H1 (cell line): ENCODE measurements around the gene PDE4B. TPM values are rescaled to one million over a fixed set of nuclear protein-coding genes. Genes with fewer than 3 reads are reported as not detected.

Experiments
- CTCF ChIA-PET: fragments of 300-600 bp; sonication (Branson Sonifier 250); formaldehyde crosslinking; loops from one replicate; lab custom pipeline; 2021; ENCODE audit not compliant: partially characterized antibody; lab: Charles Lee
- POLR2A ChIA-PET: fragments of 300-600 bp; sonication (Branson Sonifier 250); formaldehyde crosslinking; loops from one replicate; lab custom pipeline; 2021; ENCODE audit warnings: inconsistent platforms; ENCODE audit not compliant: partially characterized antibody; lab: Charles Lee
- DNase-seq, 2 experiments: peaks; one replicate each; pipeline versions ENCODE4 v3.0.0 to v3.0.0-alpha.2; 2010 to 2022; ENCODE audit warnings: low spot score in 2 of 2, low read depth in 1 of 2, mixed read lengths in 1 of 2
- FAIRE-seq: peaks from 2 replicates; lab custom pipeline; 2011; peaks lifted over from hg19 to GRCh38; lab: Jason Lieb, UNC
- H2AFZ ChIP-seq: 2 replicates; pipeline ENCODE4 v1.8.1; 2012; ENCODE audit warnings: low read length, inconsistent platforms
- H2AK5ac ChIP-seq: 2 replicates; pipeline ENCODE4 v1.6.1; 2013; ENCODE audit warnings: low read depth, low read length
- H2BK120ac ChIP-seq: replicated peaks from 2 replicates; pipeline ENCODE3; 2013; ENCODE audit warnings: low read depth, low read length, inconsistent platforms
- H2BK12ac ChIP-seq: 2 replicates; pipeline ENCODE4 v1.6.1; 2013; ENCODE audit warnings: low read depth, low read length
- H2BK15ac ChIP-seq: 2 replicates; pipeline ENCODE4 v1.6.1; 2013; ENCODE audit warnings: low read length
- H2BK20ac ChIP-seq: 2 replicates; pipeline ENCODE4 v1.6.1; 2013; ENCODE audit warnings: low read length
- H2BK5ac ChIP-seq: 2 replicates; pipeline ENCODE4 v1.6.1; 2013; ENCODE audit warnings: low read depth, low read length
- H3K14ac ChIP-seq: 2 replicates; pipeline ENCODE4 v1.6.1; 2013; ENCODE audit warnings: inconsistent platforms; ENCODE audit not compliant: insufficient read length
- H3K18ac ChIP-seq: 2 replicates; pipeline ENCODE4 v1.6.1; 2013; ENCODE audit warnings: low read length; ENCODE audit errors: extremely low read depth
- H3K23ac ChIP-seq: 2 replicates; pipeline ENCODE4 v1.6.1; 2013; ENCODE audit warnings: inconsistent platforms; ENCODE audit not compliant: insufficient read length
- H3K23me2 ChIP-seq: 2 replicates; pipeline ENCODE4 v1.6.1; 2013; ENCODE audit warnings: low read depth, low read length
- H3K27ac ChIP-seq: 2 replicates; pipeline ENCODE4 v1.6.1; 2011; ENCODE audit warnings: low read depth, low read length, inconsistent platforms
- H3K27me3 ChIP-seq, 4 experiments: replicated peaks in 1 of 4; 1 replicate in 1 of 4; 2 replicates in 3 of 4; pipeline versions ENCODE4 v1.6.1 to v1.8.1; 2011 to 2013; ENCODE audit warnings: low read length in 3 of 4, mild to moderate bottlenecking in 3 of 4, inconsistent platforms in 2 of 4, mixed read lengths in 2 of 4, moderate library complexity in 1 of 4; ENCODE audit not compliant: control insufficient read depth in 3 of 4, insufficient read depth in 3 of 4; ENCODE audit errors: extremely low read depth in 1 of 4
- H3K36me3 ChIP-seq, 4 experiments: 2 replicates each; pipeline versions ENCODE4 v1.6.1 to v1.8.1; 2011 to 2013; ENCODE audit warnings: mild to moderate bottlenecking in 4 of 4, low read length in 3 of 4, moderate library complexity in 2 of 4, control low read depth in 1 of 4, inconsistent platforms in 1 of 4; ENCODE audit not compliant: insufficient read depth in 4 of 4, control insufficient read depth in 2 of 4
- H3K4ac ChIP-seq: replicated peaks from 2 replicates; pipeline ENCODE3; 2013; ENCODE audit warnings: low read length, low read depth, mixed read lengths, inconsistent platforms; ENCODE audit not compliant: insufficient read length
- H3K4me1 ChIP-seq, 4 experiments: replicated peaks in 1 of 4; 1 replicate in 1 of 4; 2 replicates in 3 of 4; pipeline versions ENCODE4 v1.6.1 to v1.8.1; 2011 to 2013; ENCODE audit warnings: low read length in 3 of 4, inconsistent platforms in 2 of 4, mixed read lengths in 1 of 4; ENCODE audit not compliant: insufficient read depth in 4 of 4, control insufficient read depth in 3 of 4
- H3K4me2 ChIP-seq, 2 experiments: 2 replicates each; pipeline versions ENCODE4 v1.6.1 to v1.8.1; 2011 to 2013; ENCODE audit warnings: low read depth in 2 of 2, low read length in 2 of 2, control low read depth in 1 of 2, inconsistent platforms in 1 of 2, mild to moderate bottlenecking in 1 of 2; ENCODE audit not compliant: insufficient read depth in 1 of 2
- H3K4me3 ChIP-seq, 4 experiments: fragments of 200-600, 300-600 bp in 1 of 4; sonication (generic), shearing (Covaris generic), sonication (Bioruptor Twin) in 1 of 4; 2 replicates each; pipeline versions ENCODE4 v1.5.1 to v1.8.1; 2011 to 2016; ENCODE audit warnings: low read length in 4 of 4, low read depth in 3 of 4, control low read depth in 2 of 4, inconsistent platforms in 2 of 4, mild to moderate bottlenecking in 2 of 4, mixed read lengths in 1 of 4, moderate library complexity in 1 of 4; ENCODE audit not compliant: insufficient read depth in 2 of 4; ENCODE audit errors: extremely low read depth in 1 of 4
- H3K56ac ChIP-seq: replicated peaks from 2 replicates; pipeline ENCODE3; 2013; ENCODE audit warnings: low read depth, mild to moderate bottlenecking, mixed read lengths, low read length, inconsistent platforms; ENCODE audit not compliant: insufficient read length
- H3K79me1 ChIP-seq: 2 replicates; pipeline ENCODE4 v1.6.1; 2013; ENCODE audit warnings: low read depth, low read length, control low read depth
- H3K79me2 ChIP-seq, 2 experiments: 2 replicates each; pipeline versions ENCODE4 v1.6.1 to v1.8.1; 2012 to 2013; ENCODE audit warnings: low read length in 2 of 2, mild to moderate bottlenecking in 2 of 2, inconsistent platforms in 1 of 2; ENCODE audit not compliant: insufficient read depth in 2 of 2, control insufficient read depth in 1 of 2
- H3K9ac ChIP-seq, 4 experiments: replicated peaks in 1 of 4; 1 replicate in 1 of 4; 2 replicates in 3 of 4; pipeline versions ENCODE4 v1.6.1 to v1.8.1; 2011 to 2013; ENCODE audit warnings: low read depth in 3 of 4, low read length in 3 of 4, control low read depth in 2 of 4, mild to moderate bottlenecking in 2 of 4, moderate library complexity in 2 of 4, inconsistent platforms in 1 of 4; ENCODE audit errors: extremely low read depth in 1 of 4
- H3K9me3 ChIP-seq, 2 experiments: 2 replicates each; pipeline versions ENCODE4 v1.6.1 to v1.8.1; 2012 to 2013; ENCODE audit warnings: mild to moderate bottlenecking in 2 of 2, moderate library complexity in 2 of 2, control low read depth in 1 of 2, inconsistent platforms in 1 of 2, low read depth in 1 of 2, low read length in 1 of 2, mixed read lengths in 1 of 2; ENCODE audit not compliant: insufficient read depth in 2 of 2
- H4K20me1 ChIP-seq, 2 experiments: replicated peaks in 1 of 2; 2 replicates each; pipeline versions ENCODE3 to v1.8.1; 2011 to 2013; ENCODE audit warnings: inconsistent platforms in 2 of 2, low read length in 2 of 2, mild to moderate bottlenecking in 1 of 2; ENCODE audit not compliant: insufficient read depth in 2 of 2, control insufficient read depth in 1 of 2
- H4K5ac ChIP-seq: 2 replicates; pipeline ENCODE4 v1.6.1; 2013; ENCODE audit warnings: low read length, low read depth, mixed read lengths, inconsistent platforms; ENCODE audit not compliant: insufficient read length
- H4K8ac ChIP-seq: 2 replicates; pipeline ENCODE4 v1.8.0; 2013; ENCODE audit warnings: mild to moderate bottlenecking, moderate library complexity, low read length, inconsistent platforms; ENCODE audit not compliant: insufficient read depth; ENCODE audit errors: extremely low read depth
- H4K91ac ChIP-seq: replicated peaks from 2 replicates; pipeline ENCODE3; 2013; ENCODE audit warnings: low read length, mixed read lengths, inconsistent platforms; ENCODE audit not compliant: insufficient read length
- EGR1 ChIP-seq: IDR thresholded peaks from 2 replicates; pipeline ENCODE4 v1.6.1; 2011; ENCODE audit warnings: low read depth, low read length, borderline replicate concordance
- WGBS, 2 experiments: shearing (Covaris generic) in 1 of 2; methylation state at CpG; one replicate each; pipeline versions ENCODE4 v1.1.6 to v1.1.7; 2013 to 2015; ENCODE audit warnings: low lambda C conversion rate in 2 of 2, mixed read lengths in 2 of 2, inconsistent platforms in 1 of 2, low coverage in 1 of 2, missing lambda C conversion rate in 1 of 2; ENCODE audit not compliant: insufficient replicate concordance in 2 of 2, insufficient coverage in 1 of 2, insufficient read length in 1 of 2; ENCODE audit errors: extremely low coverage in 1 of 2, missing lambda C conversion rate in 1 of 2; 5-methylcytosine and 5-hydroxymethylcytosine counted together
- polyA plus RNA-seq, 7 experiments: library from polyadenylated mRNA; depleted of rRNA in 3 of 7; stranded (reverse) in 5 of 7; unstranded in 2 of 7; fragments of >200 nt in 5 of 7; fragments of 200-250 nt in 2 of 7; gene quantifications; 1 replicate in 5 of 7; 2 replicates in 1 of 7; 4 replicates in 1 of 7; pipeline versions ENCODE4 v1.2.1 to v1.2.3, GENCODE V29; 2011 to 2013; ENCODE audit warnings: missing spikeins in 2 of 7, mixed read lengths in 2 of 7
- total RNA-seq: library from RNA; stranded (reverse); fragmentation: NEBNext Ultra II Directional; extraction: Animal tissue kit (Norgen Biotek cat#: 25700); gene quantifications from 2 replicates; pipeline ENCODE4 v1.2.1, GENCODE V29; 2021

The PDE4B gene
- total and polyA plus RNA-seq, 2 of the 8 experiments (the other 6 are each of a cell fraction or from before 2014, with no cell fraction given): 5.0 to 15.1 TPM

DNA sequence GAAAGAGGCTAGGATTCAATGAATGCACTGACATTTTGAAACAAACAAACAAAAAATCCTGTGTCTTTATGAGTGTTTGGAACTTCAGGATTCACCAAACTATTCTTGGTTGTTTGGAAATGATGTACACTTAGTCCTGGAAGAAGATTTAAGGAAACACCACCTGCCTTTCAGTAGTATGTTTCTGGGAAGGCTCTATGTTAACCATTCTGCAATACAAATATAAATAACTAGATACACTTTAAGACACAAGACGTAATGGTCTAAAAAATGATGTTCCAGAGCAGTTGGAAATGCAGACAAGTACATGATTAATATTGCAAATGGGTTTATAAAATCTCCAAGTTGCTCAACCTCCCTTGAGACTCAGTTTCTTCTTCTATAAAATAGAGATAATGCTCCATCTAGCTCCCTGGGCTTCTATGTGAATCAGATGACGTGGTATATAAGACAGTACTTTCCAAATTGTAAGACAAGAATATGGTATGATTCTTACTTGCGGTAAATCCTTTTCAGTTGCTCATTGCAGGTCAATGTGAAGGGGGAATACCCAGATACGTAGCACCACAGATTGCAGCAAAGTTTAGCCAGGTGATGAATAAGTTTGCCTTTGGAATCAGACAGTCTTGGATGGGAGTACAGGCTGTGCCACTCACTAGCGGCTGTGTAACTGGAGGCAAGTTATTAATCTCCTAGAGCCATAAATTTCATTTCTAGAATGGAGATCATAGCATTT, 516.5 kb downstream of the PDE4B start:
- H4K20me1 ChIP-seq: no peaks in the 10 kb centered on the region
- ChIA-PET POLR2A (no interaction called here), CTCF (interaction anchor here (0.8 to 1.2 kb wide), 2 partner anchors 16 to 410 kb away, joined by 3 read pairs; no protein-coding TSS in a partner anchor)
- H3K36me3 ChIP-seq: no peaks in the 10 kb centered on the region
- H3K23me2 ChIP-seq: no peaks in the 10 kb centered on the region
- H3K4me2 ChIP-seq: no peak overlapping the region
- 91% methylated on average over 5 of the region's 5 CpGs; no CpG with 5 or more reads in 1 of the 2 experiments for WGBS, 2 experiments
- H3K27ac ChIP-seq: no peak overlapping the region
- H3K79me1 ChIP-seq: no peaks in the 10 kb centered on the region
- no peak overlapping the region for H4K8ac ChIP-seq
- no peak overlapping the region for H2AFZ ChIP-seq
- H3K79me2 ChIP-seq: no peaks in the 10 kb centered on the region
- H2BK5ac ChIP-seq: no peak overlapping the region
- no peak overlapping the region for H2AK5ac ChIP-seq
- H4K91ac ChIP-seq: no peak overlapping the region
- DNase-seq (no peak), FAIRE-seq (no peak)
- no peak overlapping the region for H3K14ac ChIP-seq
- H3K4me3 ChIP-seq: no peak overlapping the region
- no peak overlapping the region for H2BK12ac ChIP-seq
- H2BK15ac ChIP-seq: no peak overlapping the region
- H3K4me1 ChIP-seq: no peaks in the 10 kb centered on the region
- no peak overlapping the region for H3K9ac ChIP-seq
- no peaks in the 10 kb centered on the region for H3K9me3 ChIP-seq
- H4K5ac ChIP-seq: no peak overlapping the region
- no peak overlapping the region for H3K18ac ChIP-seq
- no peak for TF ChIP-seq EGR1
- no peak overlapping the region for H2BK20ac ChIP-seq
- no peaks in the 10 kb centered on the region for H3K27me3 ChIP-seq
- no peak overlapping the region for H3K56ac ChIP-seq
- no peak overlapping the region for H2BK120ac ChIP-seq
- H3K4ac ChIP-seq: no peak overlapping the region
- H3K23ac ChIP-seq: no peak overlapping the region
